ENCODE measurements around the gene BPIFB2.

The BPIFB2 gene

DNA sequence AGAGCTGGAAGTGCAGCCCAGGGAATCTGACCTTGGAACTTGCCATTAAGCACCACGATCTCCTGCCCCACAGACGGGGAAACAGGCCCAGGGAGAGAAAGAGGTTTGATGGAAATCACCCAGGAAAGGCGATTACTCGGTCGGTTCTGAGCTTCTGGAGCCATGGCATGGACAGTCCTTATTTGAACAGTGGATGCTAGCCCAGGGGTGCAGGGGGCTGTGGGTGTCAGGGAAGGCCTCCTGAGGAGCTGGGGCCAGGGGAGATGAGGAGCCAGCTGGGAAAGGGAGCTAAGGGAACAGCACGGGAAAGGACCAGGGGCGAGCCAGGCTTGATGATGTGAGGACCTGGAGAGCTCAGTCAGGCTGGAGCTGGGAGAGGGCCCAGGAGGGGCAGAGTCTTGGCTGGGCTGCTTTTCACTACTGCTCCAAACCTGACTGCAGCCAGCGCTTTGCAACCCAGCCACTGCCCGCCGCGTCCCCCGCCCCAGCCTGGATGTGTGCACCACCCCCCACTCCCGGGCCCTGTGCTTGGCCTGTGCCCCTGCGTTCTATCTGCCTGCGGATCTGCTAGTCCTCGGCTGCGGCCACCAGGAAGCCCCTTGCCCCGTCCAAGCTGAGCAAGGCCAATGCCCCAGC, 21.1 kb upstream of the BPIFB2 start:
- no peak for DNase-seq

DNA sequence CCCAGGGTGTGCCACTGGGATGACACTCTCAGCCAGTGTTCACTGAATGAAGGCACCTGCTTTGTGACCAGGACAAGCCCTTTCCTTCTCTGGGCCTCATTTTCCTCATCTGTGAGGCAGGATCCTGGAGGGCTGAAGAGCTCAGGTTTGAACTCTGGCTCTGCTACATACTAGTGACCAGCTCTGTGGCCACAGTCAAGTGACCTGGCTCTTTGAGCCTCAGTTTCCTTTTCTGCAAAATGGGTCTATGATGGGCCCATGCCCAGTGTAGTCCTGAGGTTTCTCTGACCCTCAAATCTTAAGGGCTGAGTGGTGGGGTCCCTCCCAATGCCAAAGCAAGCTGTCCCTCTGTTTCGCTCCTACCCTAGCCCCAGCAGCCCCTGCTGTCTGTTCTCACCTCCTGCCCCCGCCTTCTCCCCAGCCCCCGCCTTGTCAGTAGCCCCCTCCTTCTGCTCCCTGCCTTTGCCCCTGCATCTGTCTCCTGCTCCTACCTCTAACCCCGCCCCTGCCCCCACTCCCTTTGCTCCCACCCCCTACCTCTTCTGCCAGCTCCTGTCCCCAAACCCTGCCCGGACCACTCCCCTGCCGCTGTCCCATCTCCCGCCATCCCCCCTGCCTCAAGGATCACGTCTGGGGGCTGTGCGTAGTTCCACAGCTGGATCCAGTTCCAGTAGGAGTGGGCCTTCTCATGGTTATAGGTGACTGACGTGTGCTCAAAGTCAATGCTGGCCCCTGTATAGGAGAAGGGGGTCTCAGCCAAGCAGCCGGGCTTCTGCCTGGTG, 20.3 kb upstream of the BPIFB2 start:
- DNase-seq = no peak

DNA sequence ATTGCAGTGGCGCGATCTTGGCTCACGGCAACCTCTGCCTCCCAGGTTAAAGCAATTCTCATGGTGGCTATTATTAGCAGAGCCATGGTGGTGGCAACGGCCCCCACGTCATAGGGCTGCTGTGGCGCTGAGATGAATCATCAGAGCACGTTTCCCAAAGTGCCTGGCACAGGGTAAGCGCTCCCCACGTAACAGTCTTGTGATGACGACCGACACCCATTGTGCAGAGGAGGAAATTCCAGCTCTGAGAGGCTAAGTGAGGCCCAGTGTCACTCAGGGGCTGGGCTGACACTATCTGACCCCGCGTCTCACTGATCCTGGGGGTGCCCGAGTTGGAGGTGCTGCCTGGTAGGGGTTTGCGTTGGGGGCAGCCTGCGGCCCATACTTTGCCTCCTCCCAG, 19.5 kb upstream of the BPIFB2 start:
- DNase-seq = no peak

DNA sequence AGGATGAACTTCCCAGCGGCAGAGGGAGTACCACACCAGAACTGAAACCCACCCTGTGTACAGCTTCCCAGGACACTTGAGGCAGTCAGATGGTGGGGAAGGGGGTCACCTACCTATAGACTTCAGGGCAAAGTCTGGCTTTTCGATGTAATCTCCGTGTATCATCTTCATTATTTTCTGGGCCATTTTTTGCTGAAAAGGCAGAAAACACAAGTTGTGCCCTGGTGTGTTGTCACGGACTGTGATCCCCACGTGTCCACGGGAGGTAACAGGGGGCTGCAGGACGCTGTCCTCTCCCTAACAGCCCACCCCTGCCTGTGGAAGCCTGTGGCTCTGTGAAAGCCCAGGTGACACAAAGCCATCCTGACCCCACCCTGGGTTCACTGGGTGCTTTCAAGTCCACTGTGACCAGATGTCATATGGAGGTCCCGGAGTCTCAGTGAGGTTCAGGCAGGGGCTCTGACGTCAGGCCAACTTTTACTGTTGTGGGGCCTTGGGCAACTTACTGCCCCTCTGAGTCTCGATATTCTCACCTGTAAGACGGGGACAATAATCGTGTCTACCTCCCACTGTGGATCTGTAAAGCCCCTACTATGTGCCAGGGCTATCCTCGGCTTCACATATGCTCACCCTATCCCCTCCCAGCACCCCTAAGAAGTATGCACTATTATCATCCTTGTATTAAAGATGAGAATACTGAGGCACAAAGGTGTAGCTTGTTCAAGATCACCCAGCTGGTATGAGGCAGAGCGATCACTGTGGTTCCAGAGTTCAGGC, 17.8 kb upstream of the BPIFB2 start:
- DNase-seq = no peak

DNA sequence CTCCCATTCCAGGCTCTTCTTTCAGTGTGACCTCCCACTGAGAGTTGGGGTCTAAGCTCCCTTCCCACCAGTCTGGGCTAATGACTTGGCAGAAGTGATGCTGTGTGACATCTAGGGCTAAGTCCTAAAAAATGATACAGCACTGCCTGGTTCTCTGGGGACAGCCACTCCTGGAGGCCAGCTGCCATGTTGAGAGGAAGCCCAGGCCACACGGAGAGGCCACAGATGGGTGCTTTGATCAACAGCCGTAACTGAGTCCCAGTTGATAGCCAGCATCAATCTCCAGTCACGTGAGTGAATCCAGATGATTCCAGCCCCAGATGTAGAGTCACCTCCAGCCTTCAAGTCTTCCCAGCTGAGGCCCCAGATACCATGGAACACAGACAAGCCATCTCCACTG, 17.1 kb upstream of the BPIFB2 start:
- no peak for DNase-seq

DNA sequence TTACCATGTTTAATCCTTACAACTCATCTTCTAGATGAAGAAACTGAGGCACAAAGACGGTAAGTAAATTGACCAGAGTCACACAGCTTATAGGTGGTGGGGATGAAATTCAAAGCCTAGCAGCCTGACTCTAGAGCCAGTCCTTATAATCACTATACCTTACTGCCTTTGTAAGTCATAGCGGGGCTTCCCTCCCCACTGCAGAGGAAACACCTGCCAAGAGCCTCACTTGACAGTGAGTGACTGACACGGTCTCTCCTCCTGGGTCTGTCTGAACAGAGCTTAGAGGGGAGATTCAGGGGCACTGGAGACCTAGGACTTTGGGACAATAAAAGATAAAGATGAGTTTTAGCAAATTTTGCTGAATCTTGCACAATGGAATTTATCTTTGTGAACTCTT, 16.1 kb upstream of the BPIFB2 start:
- no peak for DNase-seq

DNA sequence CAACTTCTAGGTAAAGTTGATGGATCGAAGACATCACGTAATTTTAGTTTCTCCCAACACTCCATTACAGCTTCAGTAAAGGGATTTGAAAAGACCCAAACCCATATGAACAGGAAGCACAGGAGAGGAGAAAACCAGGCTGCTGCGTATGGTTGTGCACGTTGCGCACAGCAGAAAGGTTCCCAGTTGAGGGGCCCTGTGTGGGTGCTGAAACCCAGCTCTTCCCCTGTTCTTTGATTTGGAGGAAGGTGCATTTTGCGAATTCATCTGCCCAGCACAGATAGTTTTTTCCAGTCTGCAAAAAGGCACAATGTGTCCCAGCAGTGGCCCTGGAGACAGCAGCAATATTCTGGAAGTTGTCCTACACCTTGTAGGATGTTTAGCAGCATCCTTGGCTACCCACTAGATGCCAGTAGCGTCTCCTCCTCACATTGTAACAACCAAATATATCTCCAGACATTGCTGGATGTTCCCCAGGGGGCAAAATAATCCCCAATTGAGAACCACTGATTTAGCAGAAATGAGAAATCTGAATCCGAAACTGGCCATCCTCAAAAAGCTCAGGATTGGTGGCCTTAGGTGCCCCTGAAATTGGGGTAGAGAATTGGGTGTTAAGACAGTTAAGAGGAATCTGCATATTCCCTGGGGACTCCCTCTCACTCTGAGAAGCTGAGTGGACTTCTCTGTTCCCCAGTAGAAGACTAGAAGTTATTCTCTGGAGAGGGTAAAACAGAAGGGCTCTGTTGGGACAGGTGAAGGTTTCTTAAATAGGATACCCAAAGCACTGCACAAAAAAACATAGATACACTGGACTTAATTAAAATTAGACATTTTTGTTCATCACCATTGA, 15.5 kb upstream of the BPIFB2 start:
- no peak for DNase-seq

DNA sequence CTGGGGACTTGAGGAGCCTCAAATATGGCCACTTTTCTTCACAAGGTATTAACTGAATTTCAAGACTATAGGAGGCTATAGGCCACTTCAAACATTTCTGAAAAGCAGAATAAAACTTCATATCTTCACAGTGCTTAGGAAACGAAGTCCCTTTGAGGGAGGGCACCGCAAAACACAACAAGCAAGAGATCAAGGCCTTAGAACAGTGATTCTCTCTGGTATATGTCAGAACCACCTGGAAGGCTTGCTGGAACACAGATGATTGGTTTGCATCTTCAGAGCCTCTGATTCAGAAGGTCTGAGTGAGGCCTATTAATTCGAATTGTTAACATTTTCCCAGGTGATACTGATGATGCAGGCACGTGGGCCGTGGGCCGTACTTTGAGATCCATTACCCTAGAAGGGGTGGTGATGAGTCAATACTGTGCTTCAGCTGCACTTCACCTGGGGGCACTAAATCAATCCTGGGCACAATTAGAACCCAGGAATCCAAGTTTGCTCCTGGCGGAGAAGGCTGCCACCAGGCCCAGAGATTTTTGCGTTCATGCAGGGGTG, 13.9 kb upstream of the BPIFB2 start:
- DNase-seq = no peak

DNA sequence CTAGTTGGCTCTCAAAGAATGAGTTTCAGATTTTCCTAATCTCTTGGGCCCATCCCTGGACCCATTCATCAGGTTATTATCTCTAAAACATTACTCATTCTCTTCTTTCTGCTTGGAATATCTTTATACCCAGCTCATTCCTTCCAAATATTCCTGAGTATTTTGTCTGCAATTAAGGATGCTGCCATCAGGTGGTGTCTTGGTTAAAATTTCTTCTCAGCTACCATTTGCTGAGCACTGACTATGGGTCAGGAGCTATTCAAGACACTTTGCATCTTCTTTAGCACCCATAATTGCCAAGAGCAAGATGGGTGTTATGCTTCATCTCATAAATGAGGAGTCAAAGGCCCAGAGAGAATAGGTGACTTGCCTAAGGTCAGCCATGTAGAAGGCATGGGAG, 11.7 kb upstream of the BPIFB2 start:
- no peak for DNase-seq

DNA sequence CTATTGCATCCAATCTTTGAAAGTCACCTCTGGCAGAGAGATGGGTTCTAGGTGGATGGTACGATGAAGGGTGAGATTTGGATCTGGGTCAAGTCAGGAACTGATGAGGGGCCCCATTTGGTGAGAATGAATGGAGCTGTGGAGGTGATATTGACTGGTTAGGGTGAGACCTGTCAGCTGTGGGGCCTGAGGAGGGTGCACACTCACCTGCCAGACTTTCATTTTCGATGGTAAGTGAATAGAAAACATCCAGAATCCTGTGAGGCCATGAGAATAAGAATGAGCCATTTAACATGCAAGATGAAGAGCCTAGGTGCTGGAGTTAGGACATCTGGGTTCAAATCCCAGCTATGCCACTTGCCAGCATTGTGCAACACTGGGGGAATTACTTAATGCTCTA, 10.1 kb upstream of the BPIFB2 start:
- no peak for DNase-seq

DNA sequence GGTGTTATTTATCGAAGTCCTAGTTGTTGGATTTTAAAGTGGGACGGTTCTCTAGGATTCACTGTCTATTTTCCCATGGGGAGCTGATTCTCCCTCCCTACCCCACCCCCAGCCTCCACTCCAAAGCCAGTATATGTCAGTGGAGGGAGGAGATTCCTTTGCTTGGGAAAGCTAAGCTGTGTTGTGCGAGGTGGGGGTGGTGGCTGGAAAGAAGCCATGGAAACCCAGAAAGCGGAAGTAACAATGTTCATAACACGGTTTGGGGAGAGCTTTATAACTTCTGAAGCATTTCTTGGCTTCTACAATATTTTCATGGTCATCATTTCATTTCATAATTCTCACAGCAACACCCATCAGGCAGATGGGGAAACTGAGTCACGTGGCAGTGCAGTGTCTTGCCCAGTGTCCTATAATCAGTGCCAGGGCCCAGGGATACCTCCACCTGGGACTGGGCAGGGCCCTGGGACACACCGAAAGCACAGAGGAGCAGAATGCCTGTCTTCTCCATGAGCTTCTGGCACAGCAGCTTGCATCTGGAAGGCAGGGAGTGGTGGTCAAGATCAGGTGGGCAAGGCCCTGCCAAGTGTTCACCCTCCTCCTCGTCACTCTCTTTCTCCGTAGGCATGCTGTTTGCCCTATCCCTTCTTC, 7.8 kb upstream of the BPIFB2 start:
- DNase-seq = no peak

DNA sequence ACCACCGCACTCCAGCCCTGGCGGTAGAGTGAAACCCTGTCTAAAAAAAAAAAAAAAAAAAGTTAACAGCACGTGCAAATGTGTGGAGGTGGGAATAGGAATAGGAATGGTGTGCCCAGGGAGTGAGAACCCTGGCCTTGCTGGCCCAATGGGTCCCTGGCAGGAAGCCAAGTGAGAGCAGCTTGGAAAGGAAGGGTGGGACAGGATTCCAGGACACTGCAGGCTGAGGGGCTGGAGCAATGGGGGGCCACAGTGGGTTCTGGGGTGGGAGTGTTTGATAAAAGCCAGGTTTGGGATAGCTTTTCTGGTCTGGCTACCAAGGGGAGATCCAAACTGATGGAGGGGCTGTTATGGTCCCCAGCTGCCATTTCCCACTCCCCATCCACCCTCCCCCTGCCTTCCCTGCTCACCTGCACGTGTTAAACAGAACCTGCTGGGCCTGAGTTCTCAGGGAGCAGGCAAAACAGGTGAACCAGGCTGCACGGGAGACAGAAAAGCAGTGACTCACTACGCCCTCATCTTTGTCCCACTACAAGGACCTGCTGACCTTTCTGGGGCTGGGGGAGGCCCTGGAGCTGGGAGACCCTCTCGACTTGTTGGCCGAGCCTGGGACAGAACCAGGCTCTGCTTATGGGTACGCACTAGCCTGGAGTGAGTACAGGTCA, 6.6 kb upstream of the BPIFB2 start:
- DNase-seq = no peak

DNA sequence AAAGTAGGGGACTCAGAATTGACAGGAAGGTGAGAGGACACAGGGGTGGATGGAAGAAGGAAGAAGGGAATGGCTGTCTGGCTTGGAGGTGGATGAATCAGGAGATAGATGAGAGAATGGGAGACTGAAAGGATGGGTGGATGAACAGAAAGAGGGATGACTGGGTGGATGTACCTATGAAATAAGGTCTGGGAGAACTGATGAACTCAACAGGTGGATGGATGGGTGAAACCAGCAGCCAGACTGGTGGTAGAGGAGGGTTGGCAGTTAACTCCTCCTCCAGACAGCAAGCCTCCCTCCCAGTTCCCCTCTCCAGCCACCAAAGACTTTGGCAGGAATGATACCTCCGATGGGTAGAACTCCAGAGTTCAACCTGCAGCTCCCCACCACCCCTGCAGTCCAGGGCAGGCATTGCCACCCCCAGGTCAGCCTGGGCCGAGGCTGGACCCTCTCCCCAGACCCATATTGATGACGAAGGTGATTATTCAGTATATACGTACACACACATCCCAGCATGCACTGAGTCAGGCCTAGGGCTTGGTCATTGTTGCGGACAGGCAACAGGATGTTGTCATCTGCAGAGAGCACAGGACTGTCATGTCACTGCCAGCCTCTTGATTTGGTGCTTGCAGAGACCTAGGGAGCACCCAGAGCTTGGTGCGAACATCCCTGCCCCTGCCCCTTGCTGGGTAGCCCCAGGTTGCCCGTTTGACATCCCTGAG, 5.3 kb upstream of the BPIFB2 start:
- DNase-seq = no peak

DNA sequence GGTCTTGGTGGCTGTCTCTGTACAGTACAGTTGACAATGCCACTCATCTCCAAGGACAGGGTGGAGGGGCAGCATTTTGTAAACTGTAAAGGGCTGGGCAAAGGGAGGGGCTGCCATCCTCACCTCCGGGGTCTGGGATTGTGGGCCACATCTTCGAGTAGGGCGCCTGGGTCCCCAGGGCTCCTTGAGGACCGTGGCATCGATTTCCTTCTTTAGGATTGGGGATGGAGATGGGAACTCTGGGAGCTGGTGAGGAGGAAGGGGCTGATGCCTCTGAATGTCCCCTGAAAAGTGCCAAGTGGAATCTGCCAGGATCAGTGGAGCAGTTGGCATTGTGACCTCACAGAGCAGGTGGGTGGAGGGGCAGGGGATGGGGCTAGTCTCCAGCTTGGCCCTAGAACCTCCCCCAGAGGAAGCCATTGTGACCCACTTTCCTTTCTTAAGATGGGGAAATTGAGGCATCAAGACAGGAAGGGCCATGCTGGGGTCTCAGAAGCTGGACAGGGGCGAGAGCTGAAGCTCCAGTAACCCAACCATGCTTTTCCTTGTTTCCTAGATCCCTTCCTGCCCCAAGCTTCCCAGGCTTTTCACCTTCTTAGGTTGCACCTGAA, 3.3 kb upstream of the BPIFB2 start, which contains the start of gene SUN5:
Gene SUN5, minus strand, starts transcription at position 293 of the 611 bp plus-strand sequence. Its CDS starts 93 bp downstream, at position 200.
- no peak for DNase-seq

DNA sequence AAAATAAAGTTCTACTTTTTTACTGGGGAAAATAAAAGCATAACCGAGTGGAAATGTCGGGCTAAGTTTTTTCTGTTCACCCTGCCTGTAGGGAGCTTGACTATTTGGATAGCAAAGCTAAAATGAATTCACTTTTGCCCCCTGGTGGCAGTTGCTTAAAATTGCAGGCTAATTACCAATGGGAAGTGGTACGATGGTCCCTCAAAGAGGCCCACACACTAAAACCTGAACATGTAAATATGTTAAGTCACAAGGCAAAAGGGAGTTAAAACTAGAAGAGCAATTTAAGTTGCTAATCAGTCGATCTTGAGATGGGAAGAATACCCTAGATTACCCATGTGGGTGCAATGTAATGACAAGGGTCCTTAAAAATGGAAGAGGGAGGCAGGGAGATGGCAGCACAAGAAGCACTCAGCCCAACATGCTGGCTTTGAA, 2.4 kb upstream of the BPIFB2 start:
- DNase-seq = no peak

DNA sequence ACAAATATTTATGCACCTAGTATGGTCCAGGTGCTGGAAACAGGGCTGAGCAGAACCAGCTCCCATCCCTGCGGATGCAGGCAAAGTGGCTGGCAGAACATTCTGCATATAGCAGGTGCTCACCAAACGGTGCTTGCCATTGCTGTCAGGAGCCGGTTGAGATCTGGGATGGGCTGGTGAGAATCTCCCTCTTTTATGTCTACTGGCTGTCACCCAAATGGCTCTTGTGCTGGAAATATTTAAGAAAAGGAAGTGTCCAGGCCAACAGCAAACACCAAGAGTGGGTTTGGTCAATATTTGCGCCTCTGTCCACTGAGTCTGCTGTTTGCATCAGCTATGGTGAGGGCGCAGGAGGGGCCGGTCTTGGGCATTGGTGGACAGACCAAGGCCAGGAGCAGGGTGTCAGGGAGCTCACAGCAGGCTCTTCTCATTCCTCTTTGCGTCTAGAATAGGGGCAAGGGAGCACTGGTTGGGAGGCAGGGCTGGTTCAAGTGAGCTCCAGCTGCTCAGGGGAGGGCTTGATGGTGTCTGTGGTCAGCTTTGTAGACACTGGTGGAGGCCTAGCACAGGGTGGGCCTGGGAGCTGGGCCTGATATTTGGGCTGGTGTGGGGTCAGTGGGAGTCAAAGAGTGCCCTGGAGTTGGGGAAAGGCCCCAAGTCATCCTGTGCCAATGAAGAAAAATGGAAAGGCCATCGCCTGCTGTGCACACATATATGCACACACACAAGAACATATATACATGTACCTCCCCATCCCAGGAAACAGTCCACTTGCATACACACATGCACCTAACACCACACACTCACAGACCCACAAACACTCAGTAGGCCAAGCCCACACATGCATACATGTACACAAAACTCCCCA, 1.4 kb upstream of the BPIFB2 start:
- peak; percentile 67 for DNase-seq

DNA sequence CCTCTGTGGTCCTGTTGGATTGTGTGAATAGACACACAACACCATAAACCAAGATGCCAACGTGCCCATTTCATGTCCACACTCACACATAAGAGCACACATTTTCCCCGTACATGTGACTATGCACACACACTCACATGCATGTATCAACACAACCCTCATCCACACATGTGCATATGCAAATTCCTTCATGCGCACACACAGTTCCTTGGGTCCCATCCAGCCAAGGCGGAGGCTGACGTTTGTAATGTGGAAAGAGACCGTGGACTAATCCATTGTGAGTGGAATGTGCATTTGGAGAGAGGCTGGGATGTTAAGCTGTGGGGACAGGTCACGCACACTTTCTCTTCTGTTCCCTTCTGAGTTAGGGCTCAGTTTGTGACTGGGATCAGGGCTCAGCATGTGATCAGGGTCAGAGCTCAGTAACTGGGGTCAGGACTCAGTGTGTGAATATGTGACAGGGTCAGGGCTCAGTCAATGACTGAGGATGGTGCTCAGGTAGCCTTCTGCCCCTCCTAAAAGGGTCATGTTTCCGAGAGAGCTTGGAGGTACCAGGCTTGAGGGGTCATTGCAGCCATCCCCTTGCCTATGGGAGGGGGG, 628 bp upstream of the BPIFB2 start:
- no peak for DNase-seq

DNA sequence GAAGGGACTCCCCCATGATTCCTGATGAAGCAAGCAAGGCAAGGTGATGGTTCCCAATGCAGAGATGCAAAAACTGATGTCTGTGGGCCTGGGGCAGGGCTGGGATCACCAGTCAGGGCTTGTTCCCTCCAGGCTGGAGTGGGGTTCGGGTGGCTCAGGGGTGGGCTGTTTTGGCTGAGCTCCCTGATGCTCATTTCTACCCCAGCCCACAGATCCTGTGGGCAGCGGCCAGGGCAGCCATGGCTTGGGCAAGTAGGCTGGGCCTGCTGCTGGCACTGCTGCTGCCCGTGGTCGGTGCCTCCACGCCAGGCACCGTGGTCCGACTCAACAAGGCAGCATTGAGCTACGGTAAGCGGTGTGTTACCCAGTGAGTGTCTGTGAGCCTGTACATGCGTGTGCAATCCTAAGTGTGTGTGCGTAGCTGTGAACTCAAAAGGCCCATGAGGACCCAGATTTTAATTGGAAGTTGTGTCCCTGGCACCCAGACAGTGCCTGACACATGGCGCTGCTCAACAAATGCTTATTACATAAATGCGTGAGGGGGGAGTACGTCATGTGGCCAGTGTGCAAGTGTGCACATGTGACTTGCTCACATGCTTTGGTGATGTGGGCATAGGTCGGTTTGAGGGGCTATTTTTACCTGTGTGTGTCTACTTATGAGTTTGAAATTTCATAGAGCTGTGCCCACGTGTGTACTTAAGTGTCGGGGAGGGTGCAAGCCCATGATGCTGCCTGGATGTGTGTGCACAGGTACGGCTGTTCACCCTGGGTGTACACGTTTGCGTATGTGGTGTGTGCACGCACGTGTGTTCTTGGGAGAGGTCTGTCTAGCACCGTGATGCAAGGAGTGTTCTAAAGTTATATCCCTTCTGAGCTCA, 1.1 kb downstream of the BPIFB2 start:
- DNase-seq = no peak

Measured in NCI-H2029 treated with DMSO at 0.1 percent for 48 hours (cell line).